22Rv1 (cell line): Measurements from ENCODE around the gene RACGAP1.

Experiments
- ZFX ChIP-seq: fragments of 450-650 bp; IDR thresholded peaks from 2 replicates; pipeline ENCODE4 v1.6.1; 2017; ENCODE audit warnings: antibody characterized with exemption, borderline replicate concordance
- TF ChIP-seq, protein P1 (sequence below): fragments of 450-650 bp; IDR thresholded peaks from 2 replicates; pipeline ENCODE4 v1.5.1; 2017; ENCODE audit warnings: mild to moderate bottlenecking

DNA sequence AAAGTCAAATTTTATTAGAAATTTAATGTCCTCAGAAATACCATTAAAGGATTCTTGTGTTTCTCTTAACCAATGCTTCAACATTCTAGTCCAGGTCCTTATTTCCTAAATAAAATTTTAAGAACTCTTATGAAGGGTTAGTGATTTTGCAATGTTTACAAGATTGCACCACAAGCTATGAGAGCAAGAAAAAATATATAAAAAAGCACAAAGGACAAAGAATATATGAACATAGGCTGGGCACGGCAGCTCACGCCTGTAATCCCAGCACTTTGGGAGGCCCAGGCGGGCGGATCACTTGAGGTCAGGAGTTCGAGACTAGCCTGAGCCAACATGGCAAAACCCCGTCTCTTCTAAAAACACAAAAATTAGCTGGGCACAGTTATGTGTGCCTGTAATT, 7.7 kb downstream of the RACGAP1 start:
- TF ChIP-seq, protein P1, sequence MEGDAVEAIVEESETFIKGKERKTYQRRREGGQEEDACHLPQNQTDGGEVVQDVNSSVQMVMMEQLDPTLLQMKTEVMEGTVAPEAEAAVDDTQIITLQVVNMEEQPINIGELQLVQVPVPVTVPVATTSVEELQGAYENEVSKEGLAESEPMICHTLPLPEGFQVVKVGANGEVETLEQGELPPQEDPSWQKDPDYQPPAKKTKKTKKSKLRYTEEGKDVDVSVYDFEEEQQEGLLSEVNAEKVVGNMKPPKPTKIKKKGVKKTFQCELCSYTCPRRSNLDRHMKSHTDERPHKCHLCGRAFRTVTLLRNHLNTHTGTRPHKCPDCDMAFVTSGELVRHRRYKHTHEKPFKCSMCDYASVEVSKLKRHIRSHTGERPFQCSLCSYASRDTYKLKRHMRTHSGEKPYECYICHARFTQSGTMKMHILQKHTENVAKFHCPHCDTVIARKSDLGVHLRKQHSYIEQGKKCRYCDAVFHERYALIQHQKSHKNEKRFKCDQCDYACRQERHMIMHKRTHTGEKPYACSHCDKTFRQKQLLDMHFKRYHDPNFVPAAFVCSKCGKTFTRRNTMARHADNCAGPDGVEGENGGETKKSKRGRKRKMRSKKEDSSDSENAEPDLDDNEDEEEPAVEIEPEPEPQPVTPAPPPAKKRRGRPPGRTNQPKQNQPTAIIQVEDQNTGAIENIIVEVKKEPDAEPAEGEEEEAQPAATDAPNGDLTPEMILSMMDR = no peak
- TF ChIP-seq ZFX = no peak
